Vagina (tissue), 2 donors: ENCODE data around the gene DUSP15. TPM values are rescaled to one million over a fixed set of nuclear protein-coding genes. Genes with fewer than 3 reads are reported as not detected.

Experiments used
- DNase-seq, 2 donors: peaks; one replicate each; pipeline ENCODE4 v3.0.0-alpha.2; 2017; ENCODE audit errors: extremely low spot score in 2 of 2
- H3K27ac ChIP-seq: fragments of 200-600 bp; sonication (generic); one replicate; pipeline ENCODE4 v1.5.1; 2019
- H3K27me3 ChIP-seq: fragments of 200-600 bp; sonication (generic); one replicate; pipeline ENCODE4 v1.5.1; 2019
- H3K36me3 ChIP-seq, 2 donors: fragments of 200-600 bp; sonication (generic); one replicate each; pipeline ENCODE4 v1.5.1; 2017 to 2019
- H3K4me1 ChIP-seq: fragments of 200-600 bp; sonication (generic); one replicate; pipeline ENCODE4 v1.5.1; 2019
- H3K4me3 ChIP-seq, 2 donors: fragments of 200-600 bp; sonication (generic); 1 replicate in 1 of 2; 2 replicates in 1 of 2; pipeline ENCODE4 v1.5.1; 2016 to 2019
- H3K9me3 ChIP-seq: fragments of 200-600 bp; sonication (generic); one replicate; pipeline ENCODE4 v1.5.1; 2019
- POLR2A ChIP-seq, 2 donors: fragments of 450-650 bp; IDR thresholded peaks; one replicate each; pipeline ENCODE4 v1.6.1; 2017; ENCODE audit warnings: antibody characterized with exemption in 2 of 2, mild to moderate bottlenecking in 2 of 2, moderate library complexity in 2 of 2
- POLR2AphosphoS5 ChIP-seq, 2 donors: sonication (generic); formaldehyde crosslinking; IDR thresholded peaks; one replicate each; pipeline ENCODE4 v1.9.0; 2017; ENCODE audit warnings: antibody characterized with exemption in 2 of 2, mild to moderate bottlenecking in 2 of 2, low read depth in 1 of 2; ENCODE audit not compliant: insufficient read depth in 1 of 2
- intact Hi-C: fragments of 100-400 bp; cut with DNase I; formaldehyde crosslinking; loops from one replicate; pipeline ENCODE4 v1.15.1; 2023
- total RNA-seq: library from RNA; depleted of rRNA; stranded (reverse); fragments of >200 nt; gene quantifications from one replicate; pipeline ENCODE4 v1.2.3, GENCODE V29; 2016
- TF ChIP-seq, protein P1 (sequence below), 3 experiments: fragments of 450-650 bp in 2 of 3; fragments of 200-600 bp in 1 of 3; sonication (generic) in 1 of 3; IDR thresholded peaks; one replicate each; pipeline ENCODE4 v1.5.1; 2017 to 2019; ENCODE audit warnings: antibody characterized with exemption in 3 of 3, mild to moderate bottlenecking in 2 of 3, moderate library complexity in 2 of 3

Gene DUSP15
- total RNA-seq, 1 donor from 2014 or later, result 2.5 TPM

DNA sequence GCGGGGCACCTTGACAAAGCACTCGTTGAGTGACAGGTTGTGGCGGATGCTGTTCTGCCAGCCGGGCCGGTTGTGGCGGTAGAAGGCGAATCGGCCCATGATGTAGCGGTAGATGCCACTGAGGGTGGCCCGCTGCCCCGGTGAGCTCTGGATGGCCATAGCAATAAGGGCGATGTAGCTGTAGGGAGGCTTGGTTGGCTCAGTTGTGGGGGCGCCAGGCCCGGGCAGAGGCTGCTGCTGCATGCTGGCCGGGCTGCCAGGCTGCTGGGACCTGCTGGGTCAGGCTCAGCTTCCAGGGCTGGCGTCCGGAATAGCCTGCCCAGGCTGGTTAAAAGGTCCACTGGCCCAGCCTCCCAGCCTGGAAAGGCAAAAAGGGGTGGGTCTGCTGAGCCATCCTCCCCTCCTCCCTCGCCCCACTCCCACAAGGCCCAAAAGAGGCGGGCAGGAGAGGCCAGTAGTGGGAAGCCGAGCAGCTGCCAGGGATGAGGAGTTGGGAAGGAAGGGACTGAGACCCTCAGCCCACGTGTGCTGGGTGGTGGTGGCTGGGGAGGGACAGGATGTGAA, 24.9 kb downstream of the DUSP15 start, which contains the start of gene FOXS1:
Gene FOXS1, minus strand, starts transcription at position 305 of the 564 bp plus-strand sequence. Its CDS starts 62 bp downstream, at position 243.
- no peak for TF ChIP-seq POLR2A (IDR thresholded peaks at IDR 0.05)
- TF ChIP-seq, protein P1, sequence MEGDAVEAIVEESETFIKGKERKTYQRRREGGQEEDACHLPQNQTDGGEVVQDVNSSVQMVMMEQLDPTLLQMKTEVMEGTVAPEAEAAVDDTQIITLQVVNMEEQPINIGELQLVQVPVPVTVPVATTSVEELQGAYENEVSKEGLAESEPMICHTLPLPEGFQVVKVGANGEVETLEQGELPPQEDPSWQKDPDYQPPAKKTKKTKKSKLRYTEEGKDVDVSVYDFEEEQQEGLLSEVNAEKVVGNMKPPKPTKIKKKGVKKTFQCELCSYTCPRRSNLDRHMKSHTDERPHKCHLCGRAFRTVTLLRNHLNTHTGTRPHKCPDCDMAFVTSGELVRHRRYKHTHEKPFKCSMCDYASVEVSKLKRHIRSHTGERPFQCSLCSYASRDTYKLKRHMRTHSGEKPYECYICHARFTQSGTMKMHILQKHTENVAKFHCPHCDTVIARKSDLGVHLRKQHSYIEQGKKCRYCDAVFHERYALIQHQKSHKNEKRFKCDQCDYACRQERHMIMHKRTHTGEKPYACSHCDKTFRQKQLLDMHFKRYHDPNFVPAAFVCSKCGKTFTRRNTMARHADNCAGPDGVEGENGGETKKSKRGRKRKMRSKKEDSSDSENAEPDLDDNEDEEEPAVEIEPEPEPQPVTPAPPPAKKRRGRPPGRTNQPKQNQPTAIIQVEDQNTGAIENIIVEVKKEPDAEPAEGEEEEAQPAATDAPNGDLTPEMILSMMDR (IDR thresholded peaks at IDR 0.05), result no peak
- peak in 1 of 2 donors; percentile 56 for TF ChIP-seq POLR2AphosphoS5 (IDR thresholded peaks at IDR 0.05; ENCODE audit: insufficient read depth in 1 of 2, low read depth in 1 of 2)
- peaks cover 35% of the 10 kb centered on the region for H3K4me1 ChIP-seq
- H3K9me3 ChIP-seq, result no peaks in the 10 kb centered on the region
- no peak for DNase-seq
- no peaks in the 10 kb centered on the region for H3K27me3 ChIP-seq
- H3K36me3 ChIP-seq, result no peaks in the 10 kb centered on the region
- H3K4me3 ChIP-seq, result peak within 1 kb of the TSS; percentile 5 to 31
- intact Hi-C loops, result no loop called here
- peak within 1 kb of the TSS; percentile 66 for H3K27ac ChIP-seq

DNA sequence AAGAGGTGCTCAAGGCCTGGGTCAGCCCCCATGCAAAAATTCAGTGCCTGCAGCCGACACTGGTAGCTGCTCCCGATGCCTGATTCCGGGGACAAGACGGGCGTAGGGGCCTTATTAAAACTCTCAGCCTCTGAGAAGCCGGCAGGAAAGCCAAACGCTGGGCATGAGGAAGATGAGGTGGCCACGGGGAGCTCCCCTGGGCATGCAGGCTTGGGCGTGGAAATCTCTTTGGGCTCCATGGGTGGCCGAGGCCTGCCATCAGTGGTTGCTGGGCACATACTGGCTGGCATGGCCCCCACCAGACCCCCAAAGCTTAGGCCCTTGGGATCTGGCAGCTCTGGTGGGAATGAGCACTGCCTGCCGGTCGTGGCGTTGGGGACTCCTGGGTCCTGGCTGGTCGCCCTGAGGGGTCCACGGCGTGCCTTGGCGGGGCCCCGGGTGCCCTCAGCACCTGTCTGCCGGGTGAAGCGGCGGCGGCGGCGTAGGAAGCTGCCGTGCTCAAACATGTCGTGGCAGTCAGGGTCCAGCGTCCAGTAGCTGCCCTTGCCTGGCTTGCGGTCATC, 25.5 kb downstream of the DUSP15 start:
- TF ChIP-seq, protein P1 (IDR thresholded peaks at IDR 0.05), result no peak
- Histone ChIP-seq H3K9me3 (no peaks in the 10 kb centered on the region), H3K4me1 (peaks cover 33% of the 10 kb centered on the region), H3K27ac (peak overlapping the region; percentile 66), H3K36me3 (no peaks in the 10 kb centered on the region), H3K4me3 (peak overlapping the region; percentile 5 to 31), H3K27me3 (no peaks in the 10 kb centered on the region)
- intact Hi-C loops, result no loop called here
- no peak for DNase-seq

DNA sequence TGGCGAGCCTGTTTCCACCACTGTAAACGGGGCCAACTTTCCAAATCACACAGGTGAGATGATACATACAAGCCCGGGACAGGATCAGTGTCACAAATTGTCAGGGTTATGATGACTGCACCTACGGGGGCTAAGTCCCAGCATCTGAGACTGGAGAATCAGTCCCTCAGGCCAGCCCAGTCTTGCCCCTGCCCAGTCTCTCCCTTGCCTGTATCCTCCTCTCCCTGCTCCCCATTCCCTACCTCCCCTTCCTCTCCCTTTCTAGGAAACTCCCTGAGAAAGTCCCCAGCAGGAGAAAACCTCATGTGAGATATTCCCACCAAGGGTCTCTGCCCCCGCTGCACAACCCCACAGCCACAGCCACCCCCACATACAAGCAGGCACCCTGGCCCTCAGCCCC, 26.4 kb downstream of the DUSP15 start:
- TF ChIP-seq POLR2AphosphoS5 (IDR thresholded peaks at IDR 0.05; ENCODE audit: insufficient read depth in 1 of 2, low read depth in 1 of 2), result no peak
- TF ChIP-seq POLR2A (IDR thresholded peaks at IDR 0.05), result no peak
- TF ChIP-seq, protein P1 (IDR thresholded peaks at IDR 0.05), result no peak
- no peak for DNase-seq
- Histone ChIP-seq H3K9me3 (no peaks in the 10 kb centered on the region), H3K4me3 (peak overlapping the region in 1 of 2 donors; percentile 31), H3K36me3 (no peaks in the 10 kb centered on the region), H3K4me1 (peaks cover 27% of the 10 kb centered on the region), H3K27ac (peak overlapping the region; percentile 66), H3K27me3 (no peaks in the 10 kb centered on the region)
- intact Hi-C loops, result no loop called here

DNA sequence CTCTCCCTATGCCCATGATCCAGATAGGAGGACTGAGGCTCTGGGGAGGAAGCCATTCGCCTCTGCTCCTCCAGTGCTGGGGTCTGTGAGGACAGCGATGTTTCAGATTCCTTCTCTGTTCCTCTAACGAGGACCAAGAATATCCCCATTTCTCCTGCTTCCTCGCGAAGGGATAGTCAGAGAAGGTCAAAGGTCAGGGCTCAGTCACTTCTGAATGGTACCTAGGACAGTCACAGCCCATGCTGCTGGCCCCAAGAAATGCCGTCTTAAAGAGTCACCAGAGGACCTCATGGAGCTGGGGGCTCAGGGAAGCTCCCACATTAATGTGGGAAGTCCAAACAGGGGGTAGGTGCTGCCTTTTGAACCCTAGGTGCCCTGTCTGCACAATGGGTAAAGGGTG, 27.0 kb downstream of the DUSP15 start:
- Histone ChIP-seq H3K4me1 (peaks cover 27% of the 10 kb centered on the region), H3K4me3 (peak overlapping the region in 1 of 2 donors; percentile 31), H3K27me3 (no peaks in the 10 kb centered on the region), H3K36me3 (no peaks in the 10 kb centered on the region), H3K27ac (peak overlapping the region; percentile 66), H3K9me3 (no peaks in the 10 kb centered on the region)
- intact Hi-C loops, result no loop called here
- TF ChIP-seq, protein P1 (IDR thresholded peaks at IDR 0.05), result no peak
- TF ChIP-seq POLR2AphosphoS5 (IDR thresholded peaks at IDR 0.05; ENCODE audit: insufficient read depth in 1 of 2, low read depth in 1 of 2) (no peak), POLR2A (IDR thresholded peaks at IDR 0.05) (no peak)
- DNase-seq, result no peak

DNA sequence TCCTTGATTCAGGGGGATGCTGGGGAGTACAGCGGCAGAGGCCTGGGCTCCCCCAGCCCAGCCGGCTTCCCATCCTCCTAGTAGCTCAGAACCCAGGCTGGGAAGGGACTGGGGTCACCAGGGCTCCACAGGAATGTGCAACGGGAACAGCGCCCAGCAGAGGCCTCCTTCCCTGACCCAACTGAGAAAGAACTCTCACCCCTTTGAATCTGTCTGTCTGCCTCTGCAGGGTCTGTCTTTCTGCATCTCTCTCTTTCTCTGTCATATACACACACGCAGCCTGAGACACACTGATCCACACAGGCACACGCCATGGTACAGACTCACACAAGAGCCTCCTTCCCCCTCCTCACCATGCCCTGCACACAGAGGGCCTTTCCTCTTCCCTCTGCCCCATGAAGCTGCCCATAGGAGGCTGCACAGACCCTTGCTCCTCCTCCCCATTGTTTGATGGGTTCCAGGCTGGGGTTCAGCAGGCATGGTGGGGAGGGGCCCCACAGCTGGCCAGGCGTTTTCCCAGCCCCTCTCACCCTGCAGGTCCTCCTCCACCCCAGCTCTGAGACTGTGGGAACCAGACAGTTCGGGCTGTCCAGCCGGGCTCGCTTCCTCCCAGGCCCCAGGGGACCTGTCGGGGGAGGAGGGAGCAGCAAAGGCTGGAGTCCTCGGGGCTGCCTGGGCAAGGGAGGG, 27.7 kb downstream of the DUSP15 start:
- no peak overlapping the region for H3K4me3 ChIP-seq
- no peaks in the 10 kb centered on the region for H3K9me3 ChIP-seq
- no peaks in the 10 kb centered on the region for H3K36me3 ChIP-seq
- intact Hi-C loops, result no loop called here
- H3K27ac ChIP-seq, result peak overlapping the region; percentile 66
- TF ChIP-seq POLR2AphosphoS5 (IDR thresholded peaks at IDR 0.05; ENCODE audit: insufficient read depth in 1 of 2, low read depth in 1 of 2), result peak in 1 of 2 donors; percentile 17
- TF ChIP-seq, protein P1 (IDR thresholded peaks at IDR 0.05), result no peak
- H3K27me3 ChIP-seq, result no peaks in the 10 kb centered on the region
- H3K4me1 ChIP-seq, result peaks cover 27% of the 10 kb centered on the region
- no peak for DNase-seq
